ENCODE results near the gene C4orf54.

DNA sequence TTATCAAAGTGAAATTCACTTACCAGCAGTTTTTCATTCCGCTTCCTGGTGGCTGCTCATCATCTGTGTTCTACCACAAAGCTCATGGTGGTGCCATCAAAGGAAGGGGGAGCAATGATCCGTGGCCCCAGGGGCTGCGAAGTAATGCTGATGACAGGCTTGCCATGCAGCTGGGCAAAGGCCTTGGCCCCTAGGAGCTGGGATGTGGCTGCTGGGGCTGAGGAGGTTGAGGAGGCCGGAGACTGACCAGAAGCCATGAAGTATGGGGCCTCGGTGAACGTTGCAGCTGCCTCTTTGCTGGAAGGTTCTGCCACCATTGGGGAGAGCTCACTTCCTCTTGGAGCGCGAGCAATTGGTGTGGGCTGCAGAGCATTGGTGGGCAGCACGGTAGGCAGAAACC, 8.4 kb downstream of the C4orf54 start:
- TF ChIP-seq, protein P1, sequence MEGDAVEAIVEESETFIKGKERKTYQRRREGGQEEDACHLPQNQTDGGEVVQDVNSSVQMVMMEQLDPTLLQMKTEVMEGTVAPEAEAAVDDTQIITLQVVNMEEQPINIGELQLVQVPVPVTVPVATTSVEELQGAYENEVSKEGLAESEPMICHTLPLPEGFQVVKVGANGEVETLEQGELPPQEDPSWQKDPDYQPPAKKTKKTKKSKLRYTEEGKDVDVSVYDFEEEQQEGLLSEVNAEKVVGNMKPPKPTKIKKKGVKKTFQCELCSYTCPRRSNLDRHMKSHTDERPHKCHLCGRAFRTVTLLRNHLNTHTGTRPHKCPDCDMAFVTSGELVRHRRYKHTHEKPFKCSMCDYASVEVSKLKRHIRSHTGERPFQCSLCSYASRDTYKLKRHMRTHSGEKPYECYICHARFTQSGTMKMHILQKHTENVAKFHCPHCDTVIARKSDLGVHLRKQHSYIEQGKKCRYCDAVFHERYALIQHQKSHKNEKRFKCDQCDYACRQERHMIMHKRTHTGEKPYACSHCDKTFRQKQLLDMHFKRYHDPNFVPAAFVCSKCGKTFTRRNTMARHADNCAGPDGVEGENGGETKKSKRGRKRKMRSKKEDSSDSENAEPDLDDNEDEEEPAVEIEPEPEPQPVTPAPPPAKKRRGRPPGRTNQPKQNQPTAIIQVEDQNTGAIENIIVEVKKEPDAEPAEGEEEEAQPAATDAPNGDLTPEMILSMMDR (IDR thresholded peaks at IDR 0.05; ENCODE audit: insufficient read depth, low read length, poor library complexity, severe bottlenecking), result no peak
- TF ChIP-seq EZH2phosphoT487 (conservative IDR thresholded peaks at IDR 0.05; ENCODE audit: low read length), result no peak
